Hematopoietic multipotent progenitor cell treated with erythropoietin and hydrocortisone succinate and interleukin-3 and kit ligand, for 4 days (in vitro differentiated cells): ENCODE data around the gene FAT1.
"Not testable (repeated sequence)": the region's sequence is repeated elsewhere in the genome, so short reads cannot be mapped to it uniquely, and the experiment has no call there.

Source experiments
- DNase-seq: peaks from one replicate; pipeline ENCODE4 v3.0.0-alpha.2; 2015

FAT1 gene

GRCh38 chr4:186723292-186724057 lies at the start of gene FAT1:
Gene FAT1 (minus strand): TSS chr4:186723856. CDS start chr4:186709827, 14,029 bp downstream.
- DNase-seq: peak; percentile 40

- no peak for DNase-seq
Observed at GRCh38 chr4:186772936-186773487, 49.4 kb upstream of the FAT1 start.

- no peak for DNase-seq
Observed at GRCh38 chr4:186771624-186772023, 48.0 kb upstream of the FAT1 start.

GRCh38 chr4:186770481-186771175 lies 47.0 kb upstream of the FAT1 start:
- DNase-seq: no peak

- DNase-seq: no peak
Observed at GRCh38 chr4:186767794-186768193, 44.1 kb upstream of the FAT1 start.

- no peak for DNase-seq
Observed at GRCh38 chr4:186765673-186766546, 42.3 kb upstream of the FAT1 start.

GRCh38 chr4:186765138-186765537 lies 41.5 kb upstream of the FAT1 start:
- DNase-seq: no peak

GRCh38 chr4:186764457-186764856 lies 40.8 kb upstream of the FAT1 start:
- no peak for DNase-seq

GRCh38 chr4:186762865-186763264 lies 39.2 kb upstream of the FAT1 start:
- DNase-seq: no peak

GRCh38 chr4:186762361-186762760 lies 38.7 kb upstream of the FAT1 start:
- no peak for DNase-seq

GRCh38 chr4:186761956-186762355 lies 38.3 kb upstream of the FAT1 start:
- DNase-seq: not testable (repeated sequence)

- no peak for DNase-seq
Observed at GRCh38 chr4:186761393-186761792, 37.7 kb upstream of the FAT1 start.

- no peak for DNase-seq
Observed at GRCh38 chr4:186760576-186760975, 36.9 kb upstream of the FAT1 start.

GRCh38 chr4:186759990-186760389 lies 36.3 kb upstream of the FAT1 start:
- no peak for DNase-seq

GRCh38 chr4:186758929-186759682 lies 35.5 kb upstream of the FAT1 start:
- no peak for DNase-seq

GRCh38 chr4:186757696-186758355 lies 34.2 kb upstream of the FAT1 start:
- no peak for DNase-seq

- DNase-seq: not testable (repeated sequence)
Observed at GRCh38 chr4:186756550-186756949, 32.9 kb upstream of the FAT1 start.

GRCh38 chr4:186755550-186756519 lies 32.2 kb upstream of the FAT1 start:
- no peak for DNase-seq

GRCh38 chr4:186754976-186755375 lies 31.3 kb upstream of the FAT1 start:
- no peak for DNase-seq

GRCh38 chr4:186752325-186752724 lies 28.7 kb upstream of the FAT1 start:
- no peak for DNase-seq
